HG03520 (cell line): ENCODE measurements around the gene CEP290.

ENCODE experiments used
- ATAC-seq: cut with Tn5 transposase; IDR thresholded peaks from one replicate; pipeline ENCODE4 v1.9.1; 2021; ENCODE audit warnings: mild to moderate bottlenecking, moderate library complexity; ENCODE audit not compliant: unreplicated experiment

Gene CEP290, protein sequence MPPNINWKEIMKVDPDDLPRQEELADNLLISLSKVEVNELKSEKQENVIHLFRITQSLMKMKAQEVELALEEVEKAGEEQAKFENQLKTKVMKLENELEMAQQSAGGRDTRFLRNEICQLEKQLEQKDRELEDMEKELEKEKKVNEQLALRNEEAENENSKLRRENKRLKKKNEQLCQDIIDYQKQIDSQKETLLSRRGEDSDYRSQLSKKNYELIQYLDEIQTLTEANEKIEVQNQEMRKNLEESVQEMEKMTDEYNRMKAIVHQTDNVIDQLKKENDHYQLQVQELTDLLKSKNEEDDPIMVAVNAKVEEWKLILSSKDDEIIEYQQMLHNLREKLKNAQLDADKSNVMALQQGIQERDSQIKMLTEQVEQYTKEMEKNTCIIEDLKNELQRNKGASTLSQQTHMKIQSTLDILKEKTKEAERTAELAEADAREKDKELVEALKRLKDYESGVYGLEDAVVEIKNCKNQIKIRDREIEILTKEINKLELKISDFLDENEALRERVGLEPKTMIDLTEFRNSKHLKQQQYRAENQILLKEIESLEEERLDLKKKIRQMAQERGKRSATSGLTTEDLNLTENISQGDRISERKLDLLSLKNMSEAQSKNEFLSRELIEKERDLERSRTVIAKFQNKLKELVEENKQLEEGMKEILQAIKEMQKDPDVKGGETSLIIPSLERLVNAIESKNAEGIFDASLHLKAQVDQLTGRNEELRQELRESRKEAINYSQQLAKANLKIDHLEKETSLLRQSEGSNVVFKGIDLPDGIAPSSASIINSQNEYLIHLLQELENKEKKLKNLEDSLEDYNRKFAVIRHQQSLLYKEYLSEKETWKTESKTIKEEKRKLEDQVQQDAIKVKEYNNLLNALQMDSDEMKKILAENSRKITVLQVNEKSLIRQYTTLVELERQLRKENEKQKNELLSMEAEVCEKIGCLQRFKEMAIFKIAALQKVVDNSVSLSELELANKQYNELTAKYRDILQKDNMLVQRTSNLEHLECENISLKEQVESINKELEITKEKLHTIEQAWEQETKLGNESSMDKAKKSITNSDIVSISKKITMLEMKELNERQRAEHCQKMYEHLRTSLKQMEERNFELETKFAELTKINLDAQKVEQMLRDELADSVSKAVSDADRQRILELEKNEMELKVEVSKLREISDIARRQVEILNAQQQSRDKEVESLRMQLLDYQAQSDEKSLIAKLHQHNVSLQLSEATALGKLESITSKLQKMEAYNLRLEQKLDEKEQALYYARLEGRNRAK (N-terminal part only)

DNA sequence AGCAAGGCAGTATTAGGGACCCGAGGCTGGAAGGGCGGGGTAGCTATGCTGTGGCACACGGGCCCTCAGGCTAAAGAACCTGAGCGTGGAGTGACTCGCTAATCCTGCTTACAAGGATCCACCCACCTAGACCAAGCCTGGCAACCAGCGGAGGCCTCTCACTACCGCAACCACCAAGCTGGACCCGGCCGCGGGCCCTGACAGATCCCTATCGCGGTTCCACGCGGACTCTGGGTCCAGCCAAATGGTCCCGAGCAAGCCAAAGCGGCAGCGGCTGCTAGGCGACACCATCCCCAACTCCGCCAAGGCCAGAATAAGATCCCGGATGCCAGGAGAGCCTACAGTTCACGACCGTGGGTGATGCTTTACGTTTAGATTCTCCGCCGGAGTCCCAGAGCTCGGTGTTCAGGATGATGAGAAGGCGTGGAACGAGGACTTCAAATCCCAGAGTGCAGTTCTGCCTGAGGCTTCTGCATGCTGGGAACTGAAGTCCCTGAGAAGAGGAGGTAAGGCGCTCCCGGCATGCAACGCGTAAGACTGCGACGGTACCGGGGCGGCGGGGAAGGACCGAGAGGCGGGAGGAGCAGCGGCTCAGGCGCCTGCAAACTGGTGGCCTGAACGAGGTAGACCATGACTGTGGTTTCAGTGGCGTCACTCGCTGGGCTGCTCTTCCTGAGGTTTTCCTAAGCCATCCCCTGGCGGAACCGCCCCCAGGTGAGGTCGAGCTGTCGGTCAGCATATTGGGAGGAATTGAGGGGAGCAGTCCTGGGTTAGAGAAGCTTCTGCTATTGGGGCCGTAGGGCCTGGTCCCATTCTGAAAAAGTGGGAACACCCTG lies at the start of gene CEP290, which contains the start of gene TMTC3:
CEP290 (minus strand) TSS at position 315 of the 836 bp plus-strand sequence. CDS start 781 bp downstream, outside the sequence.
TMTC3 (plus strand) TSS at position 534 of the 836 bp plus-strand sequence. CDS start 6,009 bp downstream, outside the sequence.
- ATAC-seq = peak; percentile 96

DNA sequence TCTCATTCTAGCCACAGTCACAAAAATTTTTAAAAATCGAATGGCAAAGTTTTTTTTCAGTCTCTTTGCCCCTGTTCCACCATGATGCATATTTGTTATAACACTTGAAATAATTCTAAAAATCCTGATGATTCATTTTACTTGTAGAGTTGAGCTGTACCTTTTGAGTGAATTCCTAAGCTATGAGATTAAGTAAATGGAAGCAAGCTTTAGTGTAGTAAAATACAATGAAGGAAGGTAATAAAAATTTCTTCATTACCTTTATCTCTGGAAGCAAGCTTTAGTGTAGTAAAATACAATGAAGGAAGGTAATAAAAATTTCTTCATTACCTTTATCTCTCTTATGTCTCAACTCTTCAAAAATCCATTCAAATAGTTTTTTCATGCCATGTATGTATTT lies 46.3 kb upstream of the CEP290 start:
- no peak for ATAC-seq

DNA sequence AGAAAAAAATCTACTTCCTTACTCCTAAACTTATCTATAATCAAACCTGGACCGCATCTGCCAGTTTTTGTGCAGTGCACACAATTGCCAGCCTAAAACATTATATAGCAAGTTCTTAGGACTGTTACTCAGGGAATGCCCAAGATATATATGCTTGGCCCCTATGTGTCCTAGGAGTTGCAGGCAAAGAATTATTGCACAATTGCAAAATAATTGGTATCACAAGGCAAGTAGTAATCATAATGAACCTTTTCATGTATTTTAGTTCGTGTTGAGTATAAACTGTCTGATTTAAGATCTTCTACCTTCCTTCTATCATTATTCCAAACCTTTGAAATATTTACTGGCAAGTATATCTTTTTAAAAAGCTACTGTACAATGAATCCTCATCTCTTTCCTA lies 45.7 kb upstream of the CEP290 start:
- ATAC-seq = no peak

DNA sequence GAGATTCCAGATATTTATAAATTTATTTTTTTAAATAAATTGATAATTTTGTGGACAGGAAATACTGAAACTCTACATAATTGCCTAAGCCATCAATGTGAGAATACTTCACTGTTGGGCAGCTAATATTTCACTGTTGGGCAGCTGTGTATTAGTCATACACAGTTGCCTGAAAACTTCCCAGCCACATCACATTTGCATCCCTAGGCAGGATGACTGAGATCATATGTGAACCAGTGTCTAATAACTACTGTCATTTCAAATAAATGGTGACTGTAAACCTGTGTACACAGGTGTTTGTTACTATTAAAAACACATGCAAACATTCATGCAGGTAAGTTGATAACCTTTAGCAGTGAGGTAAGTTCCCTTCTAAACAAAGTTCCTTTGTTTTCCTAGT lies 44.1 kb upstream of the CEP290 start:
- peak; percentile 61 for ATAC-seq

DNA sequence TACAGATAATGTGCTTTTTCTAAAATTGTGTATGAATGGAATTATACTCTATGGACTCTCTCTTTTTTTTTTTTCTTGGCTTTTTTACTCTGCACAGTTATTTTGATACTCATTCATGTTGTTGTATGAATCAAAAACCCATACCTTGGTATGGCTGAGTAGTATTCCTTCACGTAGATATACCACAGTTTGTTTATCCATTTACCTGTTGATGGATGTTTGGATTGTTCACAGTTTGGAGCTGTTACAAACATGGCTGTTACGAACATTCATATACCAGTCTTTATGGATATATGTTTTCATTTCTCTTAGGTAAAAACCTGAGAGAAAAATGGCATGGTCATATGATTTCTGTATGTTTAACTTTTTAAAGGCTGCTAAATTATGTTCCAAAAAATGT lies 43.4 kb upstream of the CEP290 start:
- ATAC-seq = no peak

DNA sequence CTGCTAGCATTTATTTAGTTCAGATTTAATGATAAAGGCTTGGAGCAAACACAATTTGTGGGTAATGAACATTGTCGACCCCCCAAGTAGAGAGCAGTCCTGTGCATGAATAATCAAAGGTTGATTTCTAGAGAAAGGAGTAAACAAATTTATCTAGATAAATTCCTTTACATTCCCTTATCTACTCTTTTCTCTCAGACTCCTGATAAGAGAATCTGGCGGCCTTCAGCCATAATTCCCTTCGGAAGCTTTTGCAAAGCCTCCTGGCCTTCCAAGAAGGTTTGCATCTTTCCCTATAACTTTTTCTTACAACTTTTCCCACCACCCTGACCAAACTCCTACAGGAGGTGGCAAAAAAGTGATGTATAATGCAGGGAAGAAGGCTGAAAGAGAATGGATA lies 42.3 kb upstream of the CEP290 start:
- no peak for ATAC-seq

DNA sequence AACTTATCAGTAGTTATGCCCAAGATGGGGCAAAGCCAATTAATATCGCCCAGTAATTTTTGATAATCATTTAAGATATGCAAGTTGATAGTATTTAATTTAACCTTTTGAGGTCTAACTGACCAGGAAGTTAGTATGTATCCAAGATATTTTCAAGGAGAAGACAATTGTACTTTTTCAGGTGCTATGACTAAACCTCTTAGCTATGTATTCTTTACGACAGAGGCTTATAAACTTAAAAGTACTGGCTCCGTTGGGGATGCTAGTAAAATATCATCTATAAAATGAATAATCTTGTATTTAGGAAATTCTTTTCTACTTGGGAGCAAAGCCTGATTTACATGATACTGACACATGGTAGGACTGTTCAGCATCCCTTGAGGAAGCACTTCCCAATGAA lies 40.5 kb upstream of the CEP290 start:
- no peak for ATAC-seq

DNA sequence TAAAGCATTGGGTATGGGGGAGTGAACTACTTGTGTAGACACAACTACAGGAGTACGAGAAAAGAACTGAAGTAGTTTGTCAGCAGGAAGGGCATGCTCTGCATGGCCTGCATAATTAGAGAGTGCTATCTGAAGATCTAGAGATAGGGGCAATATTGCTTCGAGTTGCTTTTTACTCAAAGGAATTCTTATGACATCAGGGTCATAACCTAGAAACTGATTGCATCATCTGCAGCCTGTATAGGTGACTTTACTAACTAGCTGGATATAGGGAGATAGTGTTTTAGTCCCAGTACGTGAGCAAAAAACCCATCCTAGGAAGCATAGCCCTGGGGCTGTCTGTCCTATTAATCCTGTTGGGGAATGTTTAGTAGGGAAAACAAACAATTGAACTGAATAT lies 40.0 kb upstream of the CEP290 start:
- ATAC-seq = no peak

DNA sequence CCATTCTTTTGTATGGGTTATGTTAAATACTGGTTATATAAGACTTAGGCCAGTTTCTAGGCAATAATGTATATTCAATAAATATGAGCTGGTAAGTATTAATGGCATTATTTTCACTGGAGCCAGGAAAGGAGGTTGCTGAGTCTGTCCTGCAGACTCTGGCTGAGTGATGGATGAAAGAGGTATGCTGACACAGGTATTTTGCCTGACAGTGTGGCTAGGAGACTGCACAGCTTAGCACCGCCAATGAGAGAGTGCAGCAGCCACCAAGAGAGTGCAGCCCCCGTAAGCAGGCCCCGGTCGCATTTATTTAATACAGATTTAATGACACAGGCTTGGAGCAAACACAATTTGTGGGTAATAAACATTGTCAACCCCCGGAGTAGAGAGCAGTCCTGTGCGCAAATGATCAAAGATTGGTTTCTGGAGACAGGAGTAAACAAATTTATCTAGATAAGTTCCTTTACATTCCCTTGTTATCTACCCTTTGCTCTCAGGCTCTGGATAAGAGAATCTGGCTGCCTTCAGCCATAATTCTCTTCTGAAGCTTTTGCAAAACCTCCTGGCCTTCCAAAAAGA lies 37.6 kb upstream of the CEP290 start:
- ATAC-seq = no peak

DNA sequence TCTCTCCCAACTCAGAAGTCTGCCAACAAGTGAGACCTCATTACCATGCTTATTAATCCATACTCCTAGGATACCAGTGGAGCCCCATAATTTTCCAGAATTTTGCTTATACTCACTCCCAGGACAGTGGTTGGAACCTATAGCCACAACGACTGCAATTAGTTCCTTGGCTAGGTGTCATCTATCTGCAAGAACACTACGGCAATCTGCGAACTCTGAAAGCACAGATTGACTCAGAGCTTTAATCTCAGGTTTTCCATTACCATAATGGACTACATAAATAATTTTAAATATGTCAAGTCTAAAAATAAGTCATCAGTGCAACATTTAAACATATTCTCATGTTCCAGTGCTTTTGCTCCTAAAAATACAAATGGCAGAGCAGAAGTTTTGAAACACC lies 33.7 kb upstream of the CEP290 start:
- no peak for ATAC-seq

DNA sequence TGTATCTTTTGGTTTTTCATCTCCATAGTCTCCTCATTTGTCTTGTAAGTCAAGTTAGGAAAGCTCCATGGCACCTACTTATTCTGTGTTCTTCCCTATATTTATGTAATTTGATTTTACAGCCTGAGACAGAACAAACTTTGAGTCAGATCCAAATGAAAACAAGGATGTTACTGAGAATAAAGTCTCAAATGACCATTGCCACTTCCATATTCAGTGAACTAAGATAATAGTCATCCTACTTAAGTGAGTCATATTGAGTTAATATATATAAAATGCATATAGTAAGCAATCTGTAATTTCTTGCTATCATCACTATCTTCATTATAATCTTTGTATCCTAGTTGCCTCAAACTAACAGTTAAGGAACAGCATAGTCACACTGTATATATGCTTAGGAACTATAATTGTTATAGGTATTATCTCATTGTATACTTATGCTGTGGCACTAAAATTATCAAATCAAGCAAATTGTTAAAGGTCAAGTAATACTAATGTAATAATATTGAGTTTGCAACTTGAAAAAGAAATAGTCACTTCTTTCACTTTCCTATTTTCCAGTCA lies 31.0 kb upstream of the CEP290 start:
- no peak for ATAC-seq

DNA sequence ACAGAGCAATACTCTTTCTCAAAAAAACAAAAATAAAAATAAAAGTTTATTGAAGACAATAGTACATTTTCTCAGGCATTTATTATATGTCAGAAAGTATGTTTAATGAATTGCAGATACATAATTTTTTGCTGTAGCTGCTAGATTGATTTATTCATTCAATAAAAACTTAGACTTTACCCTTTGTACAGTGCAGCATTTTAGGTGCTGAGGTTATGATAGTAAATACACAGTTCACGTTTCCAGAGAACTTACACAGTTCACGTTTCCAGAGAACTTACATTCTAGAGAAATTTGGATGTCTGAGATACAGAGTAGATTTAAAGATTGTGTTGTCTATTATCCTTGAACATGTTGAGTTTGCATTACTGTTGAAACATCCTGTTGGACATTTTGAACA lies 25.5 kb upstream of the CEP290 start:
- ATAC-seq = no peak

DNA sequence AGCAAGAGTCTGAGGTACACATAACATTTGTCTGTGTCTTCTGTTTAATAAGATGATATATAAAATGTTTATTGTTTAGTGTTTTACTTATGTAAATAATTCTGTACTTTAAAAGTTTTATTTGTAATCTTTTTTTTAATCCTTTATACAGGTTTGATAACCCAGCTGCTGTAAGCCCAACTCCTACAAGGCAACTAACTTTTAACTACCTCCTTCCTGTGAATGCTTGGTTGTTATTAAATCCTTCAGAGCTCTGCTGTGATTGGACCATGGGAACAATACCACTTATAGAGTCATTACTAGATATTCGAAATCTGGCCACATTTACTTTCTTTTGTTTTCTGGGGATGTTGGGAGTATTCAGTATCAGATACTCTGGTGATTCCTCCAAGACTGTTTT lies 24.3 kb upstream of the CEP290 start:
- no peak for ATAC-seq

DNA sequence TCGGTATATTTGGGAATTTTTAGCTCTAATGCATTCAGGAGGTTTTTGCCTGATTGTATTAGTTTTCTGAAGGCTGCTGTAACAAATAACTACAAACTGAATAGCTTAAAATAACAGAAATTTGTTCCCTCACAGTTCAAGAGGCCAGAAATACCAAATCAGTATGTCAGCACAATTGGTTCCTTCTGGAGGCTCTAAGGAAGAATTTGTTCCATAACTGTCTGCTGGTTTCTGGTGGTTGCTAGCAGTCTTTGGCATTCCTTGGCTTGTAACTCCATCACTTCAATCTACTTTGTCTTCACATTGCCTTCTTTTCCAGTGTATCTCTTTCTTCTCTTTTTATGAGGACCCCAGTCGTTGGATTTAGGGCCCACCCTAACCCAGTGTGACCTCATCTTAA lies 21.5 kb upstream of the CEP290 start:
- ATAC-seq = no peak

DNA sequence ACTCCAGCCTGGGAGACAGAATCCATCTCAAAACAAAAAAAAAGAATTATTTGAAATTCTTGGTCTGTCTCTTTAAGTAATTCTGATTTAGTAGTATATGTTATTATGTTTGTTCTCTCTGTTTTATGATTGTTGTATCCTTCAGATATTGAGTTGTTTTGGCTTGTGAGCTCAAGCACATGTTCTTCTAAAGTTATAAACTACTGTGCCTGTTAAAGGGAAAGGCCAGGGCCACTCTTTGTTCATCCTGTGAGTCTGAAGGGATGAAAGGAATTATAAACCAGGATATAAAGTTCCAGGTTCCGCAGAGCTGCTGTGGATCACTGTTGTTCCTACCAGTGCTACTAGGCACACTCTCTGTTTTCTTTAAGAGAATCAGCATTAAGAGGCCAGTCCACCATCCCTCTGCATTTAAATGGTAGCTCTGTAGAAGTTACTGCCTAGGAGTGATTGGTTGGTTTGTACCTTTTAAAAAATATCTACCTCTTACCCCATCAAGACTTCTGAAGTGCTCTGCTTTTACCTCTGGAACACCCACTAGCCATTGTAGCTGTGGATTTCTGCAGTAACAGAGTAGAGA lies 14.3 kb upstream of the CEP290 start:
- ATAC-seq = no peak

DNA sequence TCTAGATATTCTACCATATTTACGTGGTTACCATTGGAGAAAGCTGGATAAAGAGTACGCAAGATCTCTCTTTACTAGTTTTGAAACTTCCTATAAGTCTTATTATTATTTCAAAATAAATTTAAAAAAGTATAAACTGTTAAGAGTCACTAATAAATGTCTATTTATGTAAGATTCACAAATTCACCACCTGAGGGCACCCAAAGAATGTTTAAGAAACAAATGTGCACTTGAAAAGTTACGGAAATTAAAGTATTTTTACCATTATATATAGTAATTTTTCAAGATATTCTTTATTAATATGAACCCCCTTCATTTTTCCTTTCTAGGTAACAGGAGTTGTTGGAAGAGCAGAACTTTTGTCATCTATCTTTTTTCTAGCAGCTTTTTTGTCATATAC lies 12.1 kb upstream of the CEP290 start:
- no peak for ATAC-seq

DNA sequence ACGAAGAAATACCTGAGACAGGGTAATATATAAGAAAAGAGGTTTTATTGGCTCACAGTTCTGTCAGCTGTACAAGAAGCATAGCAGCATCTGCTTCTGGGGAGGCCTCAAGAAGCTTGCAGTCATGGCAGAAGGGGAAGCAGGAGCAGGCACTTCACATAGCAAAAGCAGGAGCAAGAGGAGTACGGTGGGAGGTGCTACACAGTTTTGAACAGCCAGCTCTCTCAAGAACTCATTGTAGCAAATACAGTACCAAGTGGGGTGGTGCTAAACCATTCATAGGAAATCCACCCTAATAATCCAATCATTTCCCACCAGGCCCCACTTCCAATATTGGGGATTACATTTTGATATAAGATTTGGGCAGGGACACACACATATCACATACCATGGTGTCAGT lies 8.2 kb upstream of the CEP290 start:
- no peak for ATAC-seq

DNA sequence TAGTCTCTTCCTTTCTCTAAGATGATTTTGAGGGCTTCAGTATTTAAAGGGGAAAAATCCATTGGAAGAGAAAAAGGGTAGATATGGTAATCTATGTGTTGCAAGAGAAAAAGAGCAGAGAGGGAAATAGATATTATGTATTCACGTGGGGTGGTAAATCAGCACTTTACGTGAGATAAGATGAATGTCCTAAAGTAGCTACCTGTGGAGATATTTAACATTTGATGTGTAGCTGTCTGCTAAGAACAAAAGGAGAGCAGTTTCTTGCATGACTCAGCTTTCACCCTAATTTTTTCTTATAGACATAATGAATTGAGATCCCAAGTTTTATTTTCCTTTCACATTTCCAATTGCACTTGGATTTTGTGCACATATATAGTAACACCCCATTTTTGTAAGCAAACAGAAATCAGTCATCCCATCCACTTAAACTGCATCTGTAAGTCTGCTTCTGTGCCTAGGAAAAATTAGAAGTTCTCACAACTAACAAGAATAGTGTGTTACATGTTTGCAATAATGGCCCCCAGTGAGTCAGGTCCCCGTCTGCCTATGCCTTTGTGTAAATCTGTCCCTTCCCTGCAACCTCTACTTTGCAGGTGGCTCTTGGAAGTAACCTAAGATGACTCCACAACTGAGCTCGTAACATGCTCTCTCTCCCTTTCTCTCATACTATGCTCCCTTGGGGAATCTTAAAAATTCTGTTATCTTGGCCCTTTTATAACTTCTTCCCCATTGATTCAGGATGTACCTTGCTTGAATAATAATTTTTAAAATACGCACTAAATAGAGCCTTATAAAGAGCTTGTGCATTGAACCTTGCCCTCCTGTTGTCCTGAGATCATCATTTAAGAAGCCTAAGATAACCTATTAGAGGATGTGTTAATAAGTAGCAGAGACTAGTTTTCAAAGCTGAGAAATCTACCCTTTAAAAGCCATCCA lies 3.9 kb upstream of the CEP290 start:
- ATAC-seq = no peak
